Activated CD8-positive, alpha-beta memory T cell treated with anti-CD3 and anti-CD28 coated beads, Interleukin-2, amount 50 U/mL, for 24 hours (primary cell): ENCODE data around the gene ANXA4.
"Not testable (repeated sequence)": the region's sequence is repeated elsewhere in the genome, so short reads cannot be mapped to it uniquely, and the experiment has no call there.

Source experiments
- DNase-seq: peaks from one replicate; pipeline ENCODE4 v3.0.0-alpha.2; 2020; ENCODE audit errors: extremely low read depth

The ANXA4 gene

DNA sequence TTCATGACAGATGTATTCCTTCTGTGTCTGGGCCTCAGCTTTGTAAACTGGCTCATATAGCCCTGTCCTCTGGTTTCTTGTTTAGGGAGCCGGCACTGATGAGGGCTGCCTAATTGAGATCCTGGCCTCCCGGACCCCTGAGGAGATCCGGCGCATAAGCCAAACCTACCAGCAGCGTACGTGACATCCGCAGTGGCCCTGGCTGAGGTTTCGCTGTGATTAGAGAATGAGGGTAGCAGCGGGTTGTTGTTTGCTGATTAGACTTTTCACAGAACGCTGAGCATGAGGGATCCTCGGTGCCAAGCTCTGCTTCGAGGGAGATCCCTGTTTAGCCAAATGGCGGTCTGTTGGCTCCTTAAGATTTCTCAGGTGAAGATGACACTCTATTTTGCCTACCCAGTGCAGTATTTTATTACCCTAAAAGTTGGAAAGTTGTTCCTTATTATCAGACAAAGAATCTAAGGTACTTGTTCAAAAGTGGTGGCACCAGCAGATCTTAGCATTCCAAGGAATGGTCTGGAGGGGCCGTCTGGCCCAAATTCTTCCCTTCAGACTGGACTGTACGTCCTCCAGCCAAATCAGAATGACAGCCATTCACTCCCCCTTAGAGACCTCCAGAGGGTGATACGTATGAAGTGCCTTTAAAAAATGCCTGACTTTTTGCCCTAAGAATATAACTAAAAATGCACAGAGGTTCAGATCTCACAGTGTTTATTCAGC is 66.0 kb downstream of the ANXA4 start:
- DNase-seq = no peak

DNA sequence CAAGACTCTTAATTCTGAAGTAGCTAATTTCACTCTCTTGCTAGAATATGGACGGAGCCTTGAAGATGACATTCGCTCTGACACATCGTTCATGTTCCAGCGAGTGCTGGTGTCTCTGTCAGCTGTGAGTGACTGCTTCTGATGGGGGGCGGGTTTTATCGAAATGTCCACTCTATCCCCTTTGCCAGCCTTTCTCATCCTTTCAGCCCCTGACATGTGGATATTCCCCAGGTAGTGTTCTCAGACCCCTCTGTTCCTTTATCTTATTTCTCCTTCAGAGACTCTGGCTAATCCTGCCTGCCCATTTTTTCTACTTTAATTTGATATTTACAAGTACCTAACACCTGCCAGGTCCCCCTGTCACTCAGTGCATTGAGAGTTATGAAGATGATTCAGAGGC is 68.6 kb downstream of the ANXA4 start:
- no peak for DNase-seq

GRCh38 chr2:69811018-69811417 is 69.1 kb downstream of the ANXA4 start:
- no peak for DNase-seq

DNA sequence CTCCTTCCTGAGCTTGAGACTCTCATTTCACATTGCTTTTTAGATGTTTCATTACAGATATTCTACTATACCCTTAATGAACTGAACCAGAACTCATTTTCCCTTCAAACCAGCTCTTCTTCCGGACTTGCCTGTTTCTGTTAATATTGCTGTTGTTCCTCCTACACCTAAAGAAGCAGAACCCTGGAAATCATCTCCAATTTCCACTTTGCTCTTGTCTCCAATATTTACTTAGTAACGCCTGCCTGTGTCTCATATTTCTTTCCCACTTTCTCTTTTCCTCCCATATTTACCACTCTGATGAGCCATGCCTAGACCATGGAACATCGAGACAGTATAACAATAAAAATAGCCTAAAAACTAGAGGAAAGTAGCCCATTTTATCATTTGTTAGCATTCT is 69.7 kb downstream of the ANXA4 start:
- no peak for DNase-seq

- DNase-seq = no peak
These were observed 73.8 kb downstream of the ANXA4 start for GRCh38 chr2:69815717-69816116.

DNA sequence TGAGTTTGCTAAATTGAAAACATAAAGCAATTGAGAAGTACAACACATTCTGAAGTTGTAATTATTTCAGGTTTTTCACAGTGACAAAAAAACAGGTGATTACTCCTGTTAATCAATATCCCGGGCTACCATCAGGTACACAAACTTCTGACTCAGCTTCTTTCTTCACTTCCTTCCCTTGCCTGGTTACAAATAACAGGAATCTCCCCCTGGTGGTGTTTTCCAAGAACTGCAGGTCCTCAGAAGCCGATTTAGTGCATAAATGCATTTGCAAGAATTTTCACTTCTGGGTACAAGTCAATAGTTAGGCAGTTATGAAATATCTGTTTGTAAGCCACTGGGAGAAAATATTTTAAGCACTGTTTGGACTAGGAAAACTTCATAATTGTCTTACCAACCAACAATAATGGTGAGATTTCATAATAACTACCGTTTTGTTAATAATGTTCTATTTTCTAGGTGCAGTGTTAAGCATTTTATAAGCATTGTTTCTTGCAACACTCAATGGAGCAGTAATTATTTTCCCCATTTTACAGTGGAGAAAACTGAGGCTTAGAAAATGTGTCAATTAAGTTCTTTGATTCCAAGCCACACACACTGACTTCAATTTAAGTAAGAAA is 75.1 kb downstream of the ANXA4 start:
- DNase-seq = peak; percentile 60

DNA sequence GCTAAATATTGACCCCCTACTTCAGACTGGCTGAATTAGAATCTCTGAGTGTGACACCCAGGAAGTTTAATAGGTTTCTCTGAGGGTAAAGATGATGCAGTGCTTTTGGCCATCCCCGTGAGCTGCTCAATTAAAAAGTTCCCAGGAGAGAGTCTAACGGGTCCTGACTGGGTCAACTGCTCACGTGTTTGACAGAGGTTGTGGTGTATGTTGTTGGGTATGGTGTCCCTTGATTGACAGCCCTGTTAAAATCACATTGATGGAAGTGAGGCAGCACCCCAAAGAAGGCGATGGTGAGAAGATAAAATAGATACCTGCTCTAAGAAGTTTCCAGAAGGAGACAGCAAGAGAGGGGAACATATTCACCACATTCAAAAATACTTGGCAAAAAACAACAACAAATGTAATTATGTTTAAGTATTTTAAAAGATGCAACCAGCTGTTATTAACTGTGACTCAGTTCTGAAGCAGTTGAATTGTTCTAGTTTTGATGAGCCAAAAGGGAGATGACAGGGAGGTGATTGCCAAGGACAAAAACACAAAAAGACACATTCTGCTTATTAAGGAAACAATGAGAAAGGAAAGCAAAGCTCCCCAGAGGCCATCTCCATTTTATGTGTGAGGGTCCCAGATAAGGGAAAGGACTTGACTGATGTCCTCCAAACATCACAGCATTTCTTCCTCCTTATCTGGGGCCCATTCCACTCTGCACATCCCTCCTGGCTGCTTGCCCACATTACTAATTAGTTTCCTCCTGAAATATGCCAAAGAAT is 76.0 kb downstream of the ANXA4 start:
- DNase-seq = no peak

- DNase-seq = no peak
These were observed 86.0 kb downstream of the ANXA4 start for GRCh38 chr2:69827796-69828540.

GRCh38 chr2:69828938-69829255 is 87.0 kb downstream of the ANXA4 start:
- DNase-seq = no peak

- peak; percentile 95 for DNase-seq
These were observed 87.5 kb downstream of the ANXA4 start, which contains the start of gene GMCL1 for GRCh38 chr2:69829256-69830044. Gene GMCL1 (plus strand): TSS chr2:69829660. CDS start chr2:69829893, 233 bp downstream.

DNA sequence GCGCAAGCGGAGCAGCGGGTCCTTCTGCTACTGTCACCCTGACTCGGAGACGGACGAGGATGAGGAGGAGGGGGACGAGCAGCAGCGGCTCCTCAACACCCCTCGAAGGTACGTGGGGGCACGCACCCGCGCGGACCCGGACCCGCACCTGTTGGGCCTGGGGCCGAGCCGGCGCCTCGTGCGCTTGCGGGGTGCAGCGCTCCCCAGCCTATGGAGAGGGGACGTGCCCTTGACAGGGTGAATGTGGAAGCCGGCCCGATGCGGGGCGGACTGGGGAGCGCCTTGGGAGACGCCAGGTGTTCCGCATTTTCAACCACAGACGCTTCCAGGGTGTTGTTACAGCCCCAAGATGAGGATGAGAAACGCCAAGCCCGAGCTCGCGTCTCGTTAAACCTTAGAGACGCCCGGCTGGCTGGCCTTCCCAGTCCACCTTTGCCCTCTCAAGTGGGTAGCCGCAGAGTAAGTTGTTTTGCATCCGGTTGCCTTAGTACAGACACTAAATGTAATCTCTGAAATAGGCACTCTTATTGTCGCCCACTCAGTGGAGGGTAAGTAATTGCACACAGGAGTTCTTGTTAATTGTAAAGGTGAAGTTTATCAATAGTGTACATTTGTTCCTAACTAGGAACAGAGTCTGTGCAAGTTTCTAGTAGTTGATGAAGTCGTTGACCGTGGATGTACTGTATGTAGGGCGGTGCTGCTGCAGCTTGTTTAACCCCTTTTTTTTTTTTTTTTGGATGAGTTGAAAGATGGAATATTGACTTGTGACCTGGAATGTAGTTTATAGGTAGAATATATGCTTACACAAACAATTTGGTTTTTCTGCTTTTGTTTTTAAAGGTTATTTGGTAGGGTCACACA is 88.3 kb downstream of the ANXA4 start:
- no peak for DNase-seq

GRCh38 chr2:69830906-69831241 is 88.9 kb downstream of the ANXA4 start:
- DNase-seq = not testable (repeated sequence)

DNA sequence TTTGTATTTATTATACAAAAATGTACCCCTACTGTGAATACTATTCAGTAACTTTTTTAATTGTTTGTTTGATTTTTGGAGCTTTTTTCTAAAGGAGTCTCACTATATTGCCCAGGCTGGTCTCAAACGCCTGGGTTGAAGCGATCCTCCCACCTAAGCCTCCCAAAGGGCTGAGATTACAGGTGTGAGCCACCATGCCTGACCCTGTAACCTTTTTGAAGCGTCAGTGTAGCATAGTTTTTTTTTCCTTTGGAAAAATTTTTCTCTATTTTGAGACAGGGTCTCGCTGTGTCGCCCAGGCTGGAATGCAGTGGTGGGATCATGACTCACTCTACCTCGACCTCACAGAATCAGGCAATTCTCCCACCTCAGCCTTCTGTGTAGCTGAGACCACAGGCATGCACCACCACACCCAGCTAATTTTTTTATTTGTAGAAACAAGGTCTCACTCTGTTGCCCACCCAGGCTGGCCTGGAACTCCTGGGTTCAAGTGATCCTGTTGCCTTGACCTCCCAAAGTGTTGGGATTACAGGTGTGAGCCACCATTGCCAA is 89.5 kb downstream of the ANXA4 start:
- DNase-seq = no peak

DNA sequence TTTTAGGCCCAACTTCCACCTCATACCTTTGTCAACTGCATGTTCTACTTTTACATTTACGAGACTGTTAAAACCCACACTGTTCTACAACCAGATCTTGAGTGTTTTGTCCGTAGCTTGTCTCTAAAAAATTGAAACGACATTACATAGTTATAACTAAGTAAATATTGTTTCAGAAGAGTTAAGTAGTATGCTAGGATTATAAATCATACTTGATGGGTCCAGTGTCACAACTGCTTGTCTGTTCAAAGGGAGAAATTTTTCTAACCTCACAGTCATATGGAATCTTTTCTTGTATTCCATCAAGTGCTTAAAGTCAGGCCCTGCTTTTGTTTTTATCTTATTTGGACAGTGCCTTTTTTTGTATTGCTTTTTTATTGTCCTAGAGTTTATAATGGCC is 91.8 kb downstream of the ANXA4 start:
- no peak for DNase-seq

DNA sequence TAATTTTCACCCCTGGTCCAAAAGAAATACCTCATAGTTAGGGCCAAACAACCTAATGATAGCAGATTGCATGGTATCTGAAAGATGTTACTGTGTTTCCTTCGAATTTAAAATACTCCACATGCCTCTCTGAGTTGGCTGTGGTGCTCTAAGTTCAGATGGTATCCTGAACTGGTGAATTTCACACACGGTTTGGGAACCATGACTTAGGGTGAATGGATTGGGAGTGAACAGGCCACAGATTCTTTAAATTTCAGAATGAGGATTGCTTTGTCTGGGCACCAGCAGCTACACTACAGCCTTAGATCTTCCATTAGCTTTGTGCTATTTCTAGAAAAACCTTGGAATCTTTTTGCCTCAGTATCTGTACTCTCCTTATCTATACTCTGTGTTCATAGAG is 93.7 kb downstream of the ANXA4 start:
- DNase-seq = no peak

DNA sequence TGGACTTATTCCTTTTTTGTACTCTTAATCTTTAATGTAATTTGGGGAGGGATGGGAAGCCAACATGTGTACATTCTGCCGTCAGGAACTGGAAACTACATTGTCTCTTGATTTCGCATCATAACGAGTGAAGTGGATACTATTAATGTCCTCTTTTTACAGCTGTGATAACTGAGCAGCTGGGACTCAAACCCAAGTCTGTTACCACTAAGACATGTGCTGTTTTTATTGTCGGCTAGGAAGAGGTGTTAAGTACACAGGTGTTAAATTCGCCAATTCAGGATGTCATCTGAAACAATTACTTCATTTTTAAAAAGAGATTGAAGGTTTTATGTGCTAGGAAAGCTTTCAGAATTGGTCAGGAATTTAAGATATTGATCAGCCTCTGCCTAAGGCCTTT is 94.4 kb downstream of the ANXA4 start:
- DNase-seq = no peak

- DNase-seq = no peak
These were observed 95.6 kb downstream of the ANXA4 start for GRCh38 chr2:69837533-69837932.

GRCh38 chr2:69843993-69844392 is 102.1 kb downstream of the ANXA4 start:
- no peak for DNase-seq

DNA sequence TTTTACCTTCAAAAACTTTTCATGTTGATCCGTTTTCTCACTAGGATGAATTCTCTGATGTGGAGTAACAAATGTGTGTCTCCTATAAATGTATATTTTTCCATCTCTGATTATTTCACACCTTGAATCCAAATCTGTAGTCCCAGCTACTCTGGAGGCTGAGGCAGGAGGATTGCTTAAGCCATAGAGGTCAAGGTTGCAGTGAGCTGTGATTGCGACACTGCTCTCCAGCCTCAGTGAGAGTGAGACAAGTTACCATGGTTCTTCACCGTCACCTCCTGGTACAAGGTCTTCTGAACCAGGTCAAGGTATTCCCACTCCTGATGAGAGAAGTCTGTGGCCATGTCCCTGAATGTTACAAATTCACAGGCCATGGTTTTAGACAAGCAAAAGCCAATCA is 102.6 kb downstream of the ANXA4 start:
- no peak for DNase-seq
